HEK293 (cell line): ENCODE results near the gene ZNF821.

Experiments
- CTCF ChIP-seq: fragments of 450-650 bp; formaldehyde crosslinking; IDR thresholded peaks from 2 replicates; pipeline ENCODE4 v1.5.1; 2016; ENCODE audit warnings: missing biosample characterization, missing genetic modification characterization
- MYNN ChIP-seq: fragments of 450-650 bp; formaldehyde crosslinking; IDR thresholded peaks from 2 replicates; pipeline ENCODE4 v1.5.1; 2016; ENCODE audit warnings: missing biosample characterization, missing genetic modification characterization, borderline replicate concordance
- SETDB1 ChIP-seq: IDR thresholded peaks from one replicate; pipeline ENCODE4 v1.6.1; 2017; ENCODE audit warnings: mild to moderate bottlenecking, low read length, moderate library complexity, mixed read lengths; ENCODE audit not compliant: insufficient read length
- TCF7L2 ChIP-seq: IDR thresholded peaks from 2 replicates; pipeline ENCODE4 v1.6.1; 2011; ENCODE audit warnings: low read depth, mild to moderate bottlenecking, inconsistent platforms, low read length, moderate library complexity, borderline replicate concordance
- YY1 ChIP-seq: fragments of 450-650 bp; formaldehyde crosslinking; IDR thresholded peaks from 2 replicates; pipeline ENCODE4 v1.5.1; 2018; ENCODE audit warnings: missing biosample characterization, missing genetic modification characterization
- ZNF24 ChIP-seq: fragments of 450-650 bp; formaldehyde crosslinking; IDR thresholded peaks from 2 replicates; pipeline ENCODE4 v1.5.1; 2016; ENCODE audit warnings: missing biosample characterization, missing genetic modification characterization
- ZNF274 ChIP-seq, 2 experiments: fragments of 200-500 bp in 1 of 2; fragments of 450-650 bp in 1 of 2; sonication (Bioruptor generic) in 1 of 2; formaldehyde crosslinking in 1 of 2; IDR thresholded peaks; 2 replicates each; pipeline versions ENCODE4 v1.5.1 to v1.6.1; 2014 to 2016; ENCODE audit warnings: borderline replicate concordance in 1 of 2, inconsistent platforms in 1 of 2, low read length in 1 of 2, missing biosample characterization in 1 of 2, missing genetic modification characterization in 1 of 2
- ZNF510 ChIP-seq: fragments of 450-650 bp; formaldehyde crosslinking; IDR thresholded peaks from 2 replicates; pipeline ENCODE4 v1.5.1; 2018; ENCODE audit warnings: mild to moderate bottlenecking, missing genetic modification characterization, missing biosample characterization; ENCODE audit not compliant: insufficient replicate concordance
- ZNF747 ChIP-seq: fragments of 450-650 bp; formaldehyde crosslinking; IDR thresholded peaks from 2 replicates; pipeline ENCODE4 v1.5.1; 2016; ENCODE audit warnings: missing biosample characterization, missing genetic modification characterization

- TF ChIP-seq SETDB1 (no peak), MYNN (tag by site-specific recombination) (no peak), ZNF510 (no peak), CTCF (tag by site-specific recombination) (no peak), ZNF24 (no peak), TCF7L2 (no peak), ZNF747 (tag by site-specific recombination) (no peak), ZNF274 (IDR thresholded peaks at IDR 0.05; ENCODE audit: low read length) (no peak), ZNF274 (tag by site-specific recombination; IDR thresholded peaks at IDR 0.05; ENCODE audit: borderline replicate concordance) (no peak), YY1 (tag by site-specific recombination) (no peak)
Measured at GRCh38 chr16:71837150-71837549, 46.8 kb downstream of the ZNF821 start.
